IMR-90 (cell line): ENCODE measurements around the gene ARHGAP36. TPM values are rescaled to one million over a fixed set of nuclear protein-coding genes. Genes with fewer than 3 reads are reported as not detected.

ENCODE experiments used
- ATAC-seq: fragments of 200-7000 bp; cut with Tn5 transposase; 2 replicates; pipeline ENCODE4 v1.9.1; 2020; ENCODE audit warnings: low read depth, mild to moderate bottlenecking, moderate library complexity
- BruUV-seq: library from RNA; stranded (reverse); fragments of 400-500 nt; replicated peaks from 2 replicates; lab custom pipeline; 2021; lab: Mats Ljungman, UMichigan
- CTCF ChIA-PET: fragments of 300-600 bp; formaldehyde crosslinking; extraction: SDS; loops from one replicate; lab custom pipeline; 2021; ENCODE audit warnings: antibody characterized with exemption; lab: Yijun Ruan, JAX
- POLR2A ChIA-PET: fragments of 300-600 bp; sonication (Branson Sonifier 250); formaldehyde crosslinking; loops from one replicate; lab custom pipeline; 2022; ENCODE audit warnings: antibody characterized with exemption; ENCODE audit not compliant: unreplicated experiment; lab: Charles Lee
- DNase-seq: peaks from one replicate; pipeline ENCODE4 v3.0.0; 2013
- H2AFZ ChIP-seq: replicated peaks from 2 replicates; pipeline ENCODE3; 2013; ENCODE audit warnings: low read length, mild to moderate bottlenecking; ENCODE audit not compliant: poor library complexity
- H2AK5ac ChIP-seq: 2 replicates; pipeline ENCODE4 v1.6.1; 2013; ENCODE audit warnings: low read depth, low read length, inconsistent platforms
- H2AK9ac ChIP-seq: replicated peaks from 2 replicates; pipeline ENCODE3; 2013; ENCODE audit warnings: mild to moderate bottlenecking, low read depth, low read length, moderate library complexity; ENCODE audit not compliant: poor library complexity
- H2BK120ac ChIP-seq: 2 replicates; pipeline ENCODE4 v1.6.1; 2013; ENCODE audit warnings: low read depth, low read length, inconsistent platforms
- H2BK15ac ChIP-seq: 3 replicates; pipeline ENCODE4 v1.6.1; 2013; ENCODE audit warnings: low read depth, low read length, inconsistent platforms
- H2BK20ac ChIP-seq: 2 replicates; pipeline ENCODE4 v1.6.1; 2013; ENCODE audit warnings: low read depth, mild to moderate bottlenecking, inconsistent platforms, low read length, moderate library complexity
- H2BK5ac ChIP-seq: 2 replicates; pipeline ENCODE4 v1.6.1; 2013; ENCODE audit warnings: mild to moderate bottlenecking, low read depth, low read length, inconsistent platforms; ENCODE audit not compliant: poor library complexity, severe bottlenecking
- H3K14ac ChIP-seq: replicated peaks from 2 replicates; pipeline ENCODE4 v1.6.1; 2013; ENCODE audit warnings: low read depth, low read length, inconsistent platforms
- H3K18ac ChIP-seq: 2 replicates; pipeline ENCODE4 v1.6.1; 2013; ENCODE audit warnings: low read depth, low read length, control low read depth
- H3K23ac ChIP-seq: 2 replicates; pipeline ENCODE4 v1.6.1; 2013; ENCODE audit warnings: low read depth, low read length, inconsistent platforms
- H3K27ac ChIP-seq: 2 replicates; pipeline ENCODE4 v1.5.1; 2013; ENCODE audit warnings: mild to moderate bottlenecking, control low read depth, low read length; ENCODE audit not compliant: insufficient read depth
- H3K27me3 ChIP-seq: 2 replicates; pipeline ENCODE4 v1.6.1; 2013; ENCODE audit warnings: low read length; ENCODE audit not compliant: control insufficient read depth, insufficient read depth
- H3K36me3 ChIP-seq: 2 replicates; pipeline ENCODE4 v1.6.1; 2013; ENCODE audit warnings: low read length, mixed read lengths; ENCODE audit not compliant: control insufficient read depth, insufficient read depth
- H3K4ac ChIP-seq: 2 replicates; pipeline ENCODE4 v1.6.1; 2013; ENCODE audit warnings: low read depth, low read length, inconsistent platforms
- H3K4me1 ChIP-seq: 2 replicates; pipeline ENCODE4 v1.6.1; 2013; ENCODE audit warnings: low read length, mixed read lengths; ENCODE audit not compliant: control insufficient read depth, insufficient read depth
- H3K4me2 ChIP-seq: 2 replicates; pipeline ENCODE4 v1.6.1; 2013; ENCODE audit warnings: low read depth, mild to moderate bottlenecking, control low read depth, low read length, moderate library complexity
- H3K4me3 ChIP-seq: 2 replicates; pipeline ENCODE4 v1.5.1; 2013; ENCODE audit warnings: low read depth, mild to moderate bottlenecking, control low read depth, low read length, moderate library complexity; ENCODE audit not compliant: insufficient read depth
- H3K56ac ChIP-seq: 2 replicates; pipeline ENCODE4 v1.6.1; 2013; ENCODE audit warnings: low read length, inconsistent platforms; ENCODE audit not compliant: insufficient read depth; ENCODE audit errors: extremely low read depth
- H3K79me1 ChIP-seq, 2 experiments: 2 replicates each; pipeline ENCODE4 v1.6.1; 2013; ENCODE audit warnings: low read length in 2 of 2, inconsistent platforms in 1 of 2, low read depth in 1 of 2
- H3K9ac ChIP-seq: 2 replicates; pipeline ENCODE4 v1.6.1; 2013; ENCODE audit warnings: low read depth, low read length, control low read depth
- H3K9me1 ChIP-seq: 2 replicates; pipeline ENCODE4 v1.6.1; 2013; ENCODE audit warnings: low read length, inconsistent platforms; ENCODE audit not compliant: insufficient read depth
- H3K9me3 ChIP-seq: 2 replicates; pipeline ENCODE4 v1.6.1; 2013; ENCODE audit warnings: low read length; ENCODE audit not compliant: control insufficient read depth, insufficient read depth
- H4K20me1 ChIP-seq: 2 replicates; pipeline ENCODE4 v1.6.1; 2013; ENCODE audit warnings: low read length, inconsistent platforms; ENCODE audit not compliant: insufficient read depth
- H4K5ac ChIP-seq: 2 replicates; pipeline ENCODE4 v1.6.1; 2013; ENCODE audit warnings: mild to moderate bottlenecking, low read depth, low read length, control low read depth
- H4K8ac ChIP-seq, 2 experiments: 2 replicates each; pipeline ENCODE4 v1.6.1; 2013; ENCODE audit warnings: low read depth in 2 of 2, low read length in 2 of 2, control low read depth in 1 of 2, inconsistent platforms in 1 of 2
- H4K91ac ChIP-seq: 2 replicates; pipeline ENCODE4 v1.6.1; 2013; ENCODE audit warnings: low read depth, low read length, inconsistent platforms; ENCODE audit not compliant: insufficient read depth
- BHLHE40 ChIP-seq: fragments of 150-350 bp; IDR thresholded peaks from 2 replicates; pipeline ENCODE4 v1.6.1; 2016; ENCODE audit warnings: mild to moderate bottlenecking, low read depth, low read length
- CTCF ChIP-seq: conservative IDR thresholded peaks from 2 replicates; pipeline ENCODE4 v1.5.1; 2012; ENCODE audit warnings: mild to moderate bottlenecking, low read depth, low read length, improper control_type of control experiment
- ELK1 ChIP-seq: fragments of 150-350 bp; IDR thresholded peaks from 2 replicates; pipeline ENCODE4 v1.6.1; 2016; ENCODE audit warnings: low read depth, mild to moderate bottlenecking, low read length, moderate library complexity, borderline replicate concordance
- SMC3 ChIP-seq: fragments of 150-350 bp; IDR thresholded peaks from 2 replicates; pipeline ENCODE4 v1.6.1; 2016; ENCODE audit warnings: low read depth, mild to moderate bottlenecking, antibody characterized with exemption, low read length, moderate library complexity
- WGBS, 2 experiments: methylation state at CpG; one replicate each; pipeline versions ENCODE4 v1.1.5 to v1.1.7; 2013; ENCODE audit warnings: missing lambda C conversion rate in 2 of 2; ENCODE audit not compliant: insufficient read length in 1 of 2; ENCODE audit errors: extremely low coverage in 2 of 2; 5-methylcytosine and 5-hydroxymethylcytosine counted together
- dilution Hi-C: fragments of 300-500 bp; cut with HindIII; formaldehyde crosslinking; loops from one replicate; pipeline ENCODE4 v1.14.3; 2018; ENCODE audit warnings: low sequenced_read_pairs; ENCODE audit not compliant: unreplicated experiment
- in situ Hi-C: fragments of 300-500 bp; cut with MboI; formaldehyde crosslinking; loops from 3 replicates; pipeline ENCODE4 v1.14.3; 2019; ENCODE audit warnings: low sequenced_read_pairs, inconsistent platforms, mixed read lengths
- intact Hi-C: fragments of 100-400 bp; cut with micrococcal nuclease; formaldehyde crosslinking; loops from 2 replicates; pipeline ENCODE4 v1.10.0; 2022
- polyA plus RNA-seq, 3 experiments: library from polyadenylated mRNA; depleted of rRNA; stranded (reverse); fragments of >200 nt; gene quantifications; 2 replicates each; pipeline ENCODE4 v1.2.3, GENCODE V29; 2012; ENCODE audit warnings: low replicate concordance in 1 of 3
- total RNA-seq: library from RNA; depleted of rRNA; stranded (reverse); fragments of >200 nt; gene quantifications from 2 replicates; pipeline ENCODE4 v1.2.3, GENCODE V29; 2012

The ARHGAP36 gene
- total and polyA plus RNA-seq, 2 of the 4 experiments (the other 2 are of a cell fraction) = not detected

GRCh38 chrX:131067846-131068745 is 9.9 kb downstream of the ARHGAP36 start (continued):
- TF ChIP-seq SMC3 = no peak

- ATAC-seq (no peak), DNase-seq (no peak)
- Histone ChIP-seq H3K9ac (no peak overlapping the region), H3K23ac (no peak overlapping the region), H3K79me1 (no peaks in the 10 kb centered on the region), H3K14ac (no peak overlapping the region), H2BK5ac (no peak overlapping the region), H2BK20ac (no peak overlapping the region), H3K4me3 (no peak overlapping the region), H2BK15ac (no peak overlapping the region), H3K18ac (no peak overlapping the region), H4K8ac (no peak overlapping the region), H2BK120ac (no peak overlapping the region), H3K56ac (no peak overlapping the region), H3K9me1 (no peaks in the 10 kb centered on the region), H2AK9ac (no peak overlapping the region), H2AFZ (no peak overlapping the region), H3K9me3 (peaks cover 1% of the 10 kb centered on the region; the same call in 1 of the 2 replicates), H3K27ac (no peak overlapping the region), H4K91ac (no peak overlapping the region), H3K36me3 (no peaks in the 10 kb centered on the region), H3K4me1 (no peaks in the 10 kb centered on the region), H4K5ac (no peak overlapping the region), H3K27me3 (peaks cover 14% of the 10 kb centered on the region), H3K4me2 (no peak overlapping the region), H4K20me1 (no peaks in the 10 kb centered on the region), H3K4ac (no peak overlapping the region), H2AK5ac (no peak overlapping the region)
- BruUV-seq = no TSS peak
- 45% methylated on average over 2 of the region's 26 CpGs; no CpG with 5 or more reads in 1 of the 2 experiments for WGBS, 2 experiments
- dilution Hi-C loops = no loop called here
- POLR2A ChIA-PET = no interaction called here
- CTCF ChIA-PET = interaction anchor here (1.2 kb wide), 1 partner anchor 9 kb away, joined by 3 read pairs; no protein-coding TSS in a partner anchor
- in situ Hi-C loops = no loop called here
- TF ChIP-seq CTCF = 0 out of 2 replicates have a peak, but pooled peaks have one; percentile 3
- TF ChIP-seq BHLHE40 = no peak
- TF ChIP-seq ELK1 = no peak
- intact Hi-C loops = no loop called here
These were observed 11.0 kb downstream of the ARHGAP36 start for GRCh38 chrX:131068945-131069719.
